Activated naive CD4-positive, alpha-beta T cell treated with anti-CD3 and anti-CD28 coated beads for 36 hours (primary cell): ENCODE results near the gene MAPKBP1. TPM values are rescaled to one million over a fixed set of nuclear protein-coding genes. Genes with fewer than 3 reads are reported as not detected.

Experiments used
- CTCF ChIA-PET: fragments of 350-600 bp; sonication (Branson Sonifier 250); formaldehyde crosslinking; loops from one replicate; lab custom pipeline; 2021; ENCODE audit warnings: antibody characterized with exemption; lab: Charles Lee
- DNase-seq: peaks from one replicate; pipeline ENCODE4 v3.0.0-alpha.2; 2020
- H3K27ac Mint-ChIP-seq: one replicate; pipeline ENCODE4 v1.8.0; 2021; ENCODE audit warnings: mild to moderate bottlenecking, mixed read lengths
- H3K27me3 Mint-ChIP-seq: one replicate; pipeline ENCODE4 v1.8.0; 2021; ENCODE audit warnings: low read depth, mixed read lengths
- H3K36me3 Mint-ChIP-seq: one replicate; pipeline ENCODE4 v1.8.0; 2021; ENCODE audit warnings: low read depth, mixed read lengths
- H3K4me1 Mint-ChIP-seq: one replicate; pipeline ENCODE4 v1.8.0; 2021; ENCODE audit warnings: low read depth, mixed read lengths
- H3K4me3 Mint-ChIP-seq: one replicate; pipeline ENCODE4 v1.8.0; 2021; ENCODE audit warnings: mild to moderate bottlenecking, moderate library complexity, mixed read lengths
- H3K9me3 Mint-ChIP-seq: one replicate; pipeline ENCODE4 v1.8.0; 2021; ENCODE audit warnings: mixed read lengths
- intact Hi-C: fragments of 100-400 bp; cut with micrococcal nuclease; formaldehyde crosslinking; loops from one replicate; pipeline ENCODE4 v1.15.1; 2023
- total RNA-seq, 2 experiments: library from RNA; stranded (reverse); gene quantifications; one replicate each; pipeline ENCODE4 v1.2.3, GENCODE V29; 2021

Gene MAPKBP1
- total RNA-seq, 2 experiments from 2014 or later, result 13.8 to 13.9 TPM

GRCh38 chr15:41856262-41856661, 82.0 kb downstream of the MAPKBP1 start:
- no peak for DNase-seq
- Mint-ChIP-seq H3K27ac (no peak overlapping the region), H3K27me3 (no peaks in the 10 kb centered on the region), H3K36me3 (no peaks in the 10 kb centered on the region), H3K4me1 (peaks cover 8% of the 10 kb centered on the region), H3K9me3 (no peaks in the 10 kb centered on the region), H3K4me3 (no peak overlapping the region)
- intact Hi-C loops, result no loop called here
- CTCF ChIA-PET, result no interaction called here

- no peaks in the 10 kb centered on the region for H3K36me3 Mint-ChIP-seq
- H3K4me1 Mint-ChIP-seq, result peaks cover 8% of the 10 kb centered on the region
- H3K27me3 Mint-ChIP-seq, result no peaks in the 10 kb centered on the region
- intact Hi-C loops, result no loop called here
- DNase-seq, result no peak
- CTCF ChIA-PET, result no interaction called here
- H3K9me3 Mint-ChIP-seq, result no peaks in the 10 kb centered on the region
- H3K4me3 Mint-ChIP-seq, result no peak overlapping the region
- H3K27ac Mint-ChIP-seq, result no peak overlapping the region
Measured at GRCh38 chr15:41856716-41857115, 82.4 kb downstream of the MAPKBP1 start.

- peaks cover 8% of the 10 kb centered on the region for H3K4me1 Mint-ChIP-seq
- H3K27me3 Mint-ChIP-seq, result no peaks in the 10 kb centered on the region
- H3K4me3 Mint-ChIP-seq, result no peak overlapping the region
- no peak for DNase-seq
- intact Hi-C loops, result no loop called here
- H3K36me3 Mint-ChIP-seq, result no peaks in the 10 kb centered on the region
- CTCF ChIA-PET, result interaction anchor here (1.4 kb wide), 1 partner anchor 46 kb away, joined by 4 read pairs; no protein-coding TSS in a partner anchor
- H3K27ac Mint-ChIP-seq, result no peak overlapping the region
- no peaks in the 10 kb centered on the region for H3K9me3 Mint-ChIP-seq
Measured at GRCh38 chr15:41857316-41857715, 83.0 kb downstream of the MAPKBP1 start.

DNA sequence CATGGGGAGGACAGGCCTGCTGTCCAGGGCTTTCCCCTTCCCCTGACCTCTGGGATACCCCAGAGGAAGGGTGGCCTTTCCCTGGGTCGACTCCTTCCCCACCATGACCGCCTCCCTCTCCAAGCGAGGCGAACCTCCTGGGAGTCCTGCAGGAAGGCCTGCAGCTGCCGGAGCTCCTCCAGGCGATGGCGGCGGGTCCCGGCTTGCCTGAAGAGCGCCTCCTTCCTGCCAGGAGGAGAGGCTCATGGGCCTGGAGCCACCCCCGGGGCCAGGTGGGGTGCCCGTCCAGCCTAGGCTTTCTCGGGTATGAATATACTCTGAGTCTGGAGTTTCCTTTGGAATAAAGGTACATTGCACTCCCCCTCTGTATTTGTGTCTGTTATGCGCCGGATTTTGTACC, 84.5 kb downstream of the MAPKBP1 start:
- Mint-ChIP-seq H3K27ac (no peak overlapping the region), H3K27me3 (no peaks in the 10 kb centered on the region), H3K4me1 (peaks cover 8% of the 10 kb centered on the region), H3K9me3 (no peaks in the 10 kb centered on the region), H3K4me3 (no peak overlapping the region), H3K36me3 (no peaks in the 10 kb centered on the region)
- CTCF ChIA-PET, result interaction anchor here (0.7 to 1.1 kb wide), 2 partner anchors 50 to 60 kb away, joined by 3 read pairs; no protein-coding TSS in a partner anchor
- intact Hi-C loops, result no loop called here
- no peak for DNase-seq

DNA sequence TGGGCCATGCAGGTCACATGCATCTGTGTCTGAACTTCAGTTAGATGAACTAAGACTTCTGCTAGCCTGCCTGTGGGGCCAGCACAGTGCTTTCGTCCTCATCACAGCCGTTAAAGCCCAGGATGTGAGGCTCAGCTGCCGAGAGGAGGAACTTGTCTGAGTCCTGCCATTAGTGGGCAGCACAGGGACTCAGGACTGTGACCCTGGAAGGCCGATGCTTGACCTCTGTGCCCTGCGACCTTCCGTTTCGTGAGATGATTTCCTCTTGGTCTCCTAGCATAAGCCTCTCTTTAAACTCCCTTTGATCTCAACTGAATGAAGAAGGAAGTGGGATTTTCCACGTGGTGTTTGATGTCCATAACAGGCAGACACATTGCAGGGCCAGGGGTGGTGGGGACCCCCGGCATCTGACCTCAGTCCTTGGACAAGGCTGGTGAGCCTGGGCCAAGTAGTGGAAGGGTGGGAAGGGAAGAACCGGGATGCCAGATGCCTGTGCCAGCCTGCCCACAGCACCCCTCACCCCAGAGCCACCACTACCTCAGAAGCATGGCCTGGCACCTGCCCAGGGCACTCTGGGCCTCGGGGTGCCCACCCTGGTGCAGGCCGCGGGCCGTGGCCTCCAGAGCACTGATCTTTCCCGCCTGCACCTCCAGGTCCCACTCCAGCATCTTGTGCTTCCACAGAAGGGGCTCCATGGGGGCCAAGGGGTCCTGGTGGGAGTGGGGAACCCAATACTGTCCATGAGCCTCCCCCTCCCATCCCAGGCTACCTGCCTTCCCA, 86.0 kb downstream of the MAPKBP1 start:
- Mint-ChIP-seq H3K9me3 (no peaks in the 10 kb centered on the region), H3K4me1 (peaks cover 8% of the 10 kb centered on the region), H3K36me3 (no peaks in the 10 kb centered on the region), H3K4me3 (no peak overlapping the region), H3K27ac (no peak overlapping the region), H3K27me3 (no peaks in the 10 kb centered on the region)
- DNase-seq, result no peak
- intact Hi-C loops, result no loop called here
- CTCF ChIA-PET, result interaction anchor here (0.8 to 2.0 kb wide), 2 partner anchors 16 to 44 kb away, joined by 3 to 5 read pairs; no protein-coding TSS in a partner anchor

GRCh38 chr15:41861736-41862356, 87.6 kb downstream of the MAPKBP1 start:
- Mint-ChIP-seq H3K9me3 (no peaks in the 10 kb centered on the region), H3K4me1 (peaks cover 8% of the 10 kb centered on the region), H3K36me3 (no peaks in the 10 kb centered on the region), H3K4me3 (no peak overlapping the region), H3K27me3 (no peaks in the 10 kb centered on the region), H3K27ac (no peak overlapping the region)
- no peak for DNase-seq
- intact Hi-C loops, result no loop called here
- CTCF ChIA-PET, result interaction anchor here (1.1 to 2.0 kb wide), 2 partner anchors 19 to 43 kb away, joined by 3 to 5 read pairs; no protein-coding TSS in a partner anchor

GRCh38 chr15:41862515-41863116, 88.3 kb downstream of the MAPKBP1 start:
- H3K4me3 Mint-ChIP-seq, result no peak overlapping the region
- no peaks in the 10 kb centered on the region for H3K36me3 Mint-ChIP-seq
- intact Hi-C loops, result no loop called here
- peaks cover 8% of the 10 kb centered on the region for H3K4me1 Mint-ChIP-seq
- H3K9me3 Mint-ChIP-seq, result no peaks in the 10 kb centered on the region
- no peaks in the 10 kb centered on the region for H3K27me3 Mint-ChIP-seq
- no peak for DNase-seq
- CTCF ChIA-PET, result interaction anchor here (2.0 kb wide), 1 partner anchor 42 kb away, joined by 5 read pairs; no protein-coding TSS in a partner anchor
- no peak overlapping the region for H3K27ac Mint-ChIP-seq

GRCh38 chr15:41865490-41866055, 91.3 kb downstream of the MAPKBP1 start:
- Mint-ChIP-seq H3K4me1 (peaks cover 4% of the 10 kb centered on the region), H3K4me3 (no peak overlapping the region), H3K27me3 (no peaks in the 10 kb centered on the region), H3K36me3 (no peaks in the 10 kb centered on the region), H3K9me3 (no peaks in the 10 kb centered on the region), H3K27ac (no peak overlapping the region)
- intact Hi-C loops, result no loop called here
- CTCF ChIA-PET, result interaction anchor here (0.5 kb wide), 1 partner anchor 50 kb away, joined by 3 read pairs; no protein-coding TSS in a partner anchor
- DNase-seq, result no peak

- Mint-ChIP-seq H3K36me3 (no peaks in the 10 kb centered on the region), H3K27me3 (no peaks in the 10 kb centered on the region), H3K27ac (no peak overlapping the region), H3K4me1 (peaks cover 8% of the 10 kb centered on the region), H3K4me3 (no peak overlapping the region), H3K9me3 (no peaks in the 10 kb centered on the region)
- CTCF ChIA-PET, result no interaction called here
- no peak for DNase-seq
- intact Hi-C loops, result no loop called here
Measured at GRCh38 chr15:41866263-41866703, 92.0 kb downstream of the MAPKBP1 start.

DNA sequence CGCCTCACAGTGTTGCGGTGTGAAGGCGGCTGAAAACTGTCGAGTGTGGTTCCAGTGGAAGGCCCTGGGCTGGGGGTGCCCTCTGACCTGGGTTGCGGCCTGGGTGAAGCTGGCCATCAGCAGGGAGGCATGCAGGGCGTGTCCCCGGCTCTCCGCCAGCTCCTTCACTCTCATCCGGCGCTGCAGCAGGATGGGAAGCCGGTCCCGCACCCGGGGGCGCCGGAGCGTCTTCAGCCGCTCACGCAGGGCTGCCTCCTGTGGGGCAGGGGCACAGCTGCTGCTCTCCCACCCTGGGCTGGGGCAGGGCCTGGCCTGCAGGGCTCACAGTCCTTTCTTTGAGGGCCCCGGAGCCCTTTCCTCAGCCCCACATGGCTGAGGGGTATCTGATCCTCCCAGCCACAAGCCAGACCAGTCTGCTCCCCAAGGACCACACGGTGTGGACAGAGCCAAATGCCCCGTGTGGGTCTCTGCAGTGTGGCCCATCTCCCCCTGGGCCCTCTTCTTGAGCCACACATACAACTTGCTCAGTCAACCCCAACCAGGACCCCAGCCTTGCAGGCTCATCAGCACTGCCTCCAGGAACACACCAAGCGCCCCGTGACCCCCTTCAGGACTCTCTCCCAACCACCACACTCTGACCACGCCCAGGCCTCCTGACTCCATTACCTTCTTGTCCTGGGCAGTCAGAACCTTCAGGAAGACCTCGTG, 92.7 kb downstream of the MAPKBP1 start:
- Mint-ChIP-seq H3K27ac (no peak overlapping the region), H3K36me3 (no peaks in the 10 kb centered on the region), H3K4me1 (peaks cover 8% of the 10 kb centered on the region), H3K4me3 (no peak overlapping the region), H3K27me3 (no peaks in the 10 kb centered on the region), H3K9me3 (no peaks in the 10 kb centered on the region)
- intact Hi-C loops, result no loop called here
- DNase-seq, result no peak
- CTCF ChIA-PET, result no interaction called here

DNA sequence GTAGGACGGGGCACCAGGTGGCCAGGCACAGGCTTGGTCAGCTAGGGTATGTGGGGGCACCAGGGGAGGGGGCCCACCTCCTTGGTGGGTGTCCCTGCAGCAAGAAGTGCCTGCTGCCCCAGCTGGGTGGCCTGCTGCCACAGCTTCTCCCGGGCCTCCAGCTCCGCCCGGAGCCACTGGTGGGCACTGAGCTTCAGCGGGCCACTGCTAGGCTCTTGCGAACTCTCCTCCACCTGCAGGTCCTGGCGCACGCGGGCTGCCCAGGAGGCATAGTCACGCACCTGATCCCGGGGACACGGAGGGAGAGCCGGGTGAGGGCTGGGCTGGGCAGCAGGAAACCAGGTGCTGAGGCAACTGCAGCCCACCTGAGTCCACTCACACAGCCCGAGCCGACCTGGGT, 94.0 kb downstream of the MAPKBP1 start:
- CTCF ChIA-PET, result no interaction called here
- no peaks in the 10 kb centered on the region for H3K27me3 Mint-ChIP-seq
- peaks cover 8% of the 10 kb centered on the region for H3K4me1 Mint-ChIP-seq
- H3K27ac Mint-ChIP-seq, result no peak overlapping the region
- intact Hi-C loops, result no loop called here
- H3K9me3 Mint-ChIP-seq, result no peaks in the 10 kb centered on the region
- no peaks in the 10 kb centered on the region for H3K36me3 Mint-ChIP-seq
- no peak for DNase-seq
- H3K4me3 Mint-ChIP-seq, result no peak overlapping the region
